Non-pigmented ciliary epithelial cell (primary cell): Measurements from ENCODE around the gene SFRP2.

Experiments used
- DNase-seq: peaks from one replicate; pipeline ENCODE4 v3.0.0-alpha.2; 2010; ENCODE audit warnings: low read depth

SFRP2 gene, protein sequence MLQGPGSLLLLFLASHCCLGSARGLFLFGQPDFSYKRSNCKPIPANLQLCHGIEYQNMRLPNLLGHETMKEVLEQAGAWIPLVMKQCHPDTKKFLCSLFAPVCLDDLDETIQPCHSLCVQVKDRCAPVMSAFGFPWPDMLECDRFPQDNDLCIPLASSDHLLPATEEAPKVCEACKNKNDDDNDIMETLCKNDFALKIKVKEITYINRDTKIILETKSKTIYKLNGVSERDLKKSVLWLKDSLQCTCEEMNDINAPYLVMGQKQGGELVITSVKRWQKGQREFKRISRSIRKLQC

GRCh38 chr4:153788413-153789276 is at the start of gene SFRP2:
SFRP2 (minus strand) TSS chr4:153789083; CDS start chr4:153788835, 248 bp downstream.
- DNase-seq, result no peak

DNA sequence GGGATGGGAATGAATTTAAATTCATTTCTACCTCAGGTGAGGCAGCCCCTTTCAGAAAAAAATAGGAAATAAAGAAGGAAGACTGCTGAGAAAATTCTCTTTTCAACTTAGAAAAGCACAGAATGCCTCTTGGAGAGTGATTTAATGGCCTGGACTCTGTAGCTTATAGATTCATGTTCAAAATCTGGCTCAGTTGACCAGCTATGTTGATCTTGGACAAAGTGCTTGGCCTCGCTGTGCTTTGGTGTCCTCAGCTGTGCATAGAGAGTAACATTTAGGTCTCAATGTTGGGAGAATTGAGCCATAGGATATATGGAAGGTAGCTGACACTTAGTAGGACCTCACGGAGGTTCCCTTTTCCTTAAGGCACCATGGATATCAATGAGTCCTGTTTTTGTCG is 49.7 kb upstream of the SFRP2 start:
- DNase-seq, result no peak

- DNase-seq, result no peak
Observed at GRCh38 chr4:153834901-153835300, 46.0 kb upstream of the SFRP2 start.

DNA sequence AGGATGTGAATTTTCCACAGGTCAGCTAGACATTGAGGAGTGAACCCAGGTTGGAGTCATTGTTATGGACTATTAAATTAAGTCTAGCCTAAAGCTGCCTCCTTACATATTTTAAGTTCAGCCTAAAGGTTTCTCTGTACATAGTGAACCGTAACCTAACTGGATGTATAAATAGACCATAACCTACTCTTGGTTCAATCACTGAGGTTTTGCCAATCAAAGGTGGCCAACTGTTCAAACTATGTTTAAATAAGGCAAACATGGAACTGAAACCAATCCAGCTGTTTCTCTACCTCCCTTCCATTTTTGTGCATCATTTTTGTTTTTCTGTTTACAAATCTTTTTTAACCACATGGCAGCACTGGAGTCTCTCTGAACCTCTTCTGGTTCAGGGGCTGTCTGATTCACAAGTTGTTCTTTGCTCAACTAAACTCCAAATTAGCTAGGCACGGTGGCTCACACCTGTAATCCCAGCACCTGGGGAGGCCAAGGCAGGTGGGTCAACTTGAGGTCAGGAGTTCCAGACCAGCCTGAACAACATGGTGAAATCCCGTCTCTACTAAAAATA is 43.9 kb upstream of the SFRP2 start:
- no peak for DNase-seq

DNA sequence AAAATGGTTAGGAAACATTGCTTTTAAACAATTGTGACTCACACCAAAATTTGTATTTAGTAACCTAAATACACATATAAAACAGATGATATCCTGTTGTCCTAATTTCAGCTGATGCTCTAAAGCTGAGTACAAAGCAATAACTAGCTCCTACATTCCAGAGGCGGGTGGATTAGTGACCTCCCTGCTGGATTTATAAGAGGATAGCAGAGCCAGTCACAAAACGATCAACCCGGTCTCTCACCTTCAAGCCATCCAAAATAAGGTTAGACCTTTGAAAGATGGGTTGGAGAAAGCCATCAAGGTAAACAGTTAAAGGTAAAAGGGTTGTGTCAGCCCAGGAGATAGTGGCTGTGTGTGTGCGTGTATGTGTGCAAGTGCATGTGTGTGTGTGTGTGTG is 43.2 kb upstream of the SFRP2 start:
- no peak for DNase-seq

DNA sequence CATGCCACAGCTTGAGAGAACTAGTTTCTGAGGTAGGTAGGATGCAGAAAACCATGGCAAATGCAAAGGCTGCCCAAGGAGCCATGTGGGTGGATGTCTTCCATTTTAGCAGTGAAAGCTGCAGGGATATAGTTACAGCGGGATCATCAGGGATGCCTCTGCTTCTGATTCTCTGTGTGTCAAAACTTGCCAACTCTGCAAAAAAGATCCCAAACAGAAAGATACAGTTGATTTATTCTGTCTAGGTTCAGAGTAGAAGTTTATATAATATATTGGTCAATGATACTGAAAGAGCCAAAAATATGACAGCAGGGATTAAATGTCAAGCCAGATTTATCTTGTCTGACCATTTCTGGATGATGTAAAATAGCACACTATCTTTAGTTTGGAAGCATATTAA is 42.4 kb upstream of the SFRP2 start:
- DNase-seq, result no peak

DNA sequence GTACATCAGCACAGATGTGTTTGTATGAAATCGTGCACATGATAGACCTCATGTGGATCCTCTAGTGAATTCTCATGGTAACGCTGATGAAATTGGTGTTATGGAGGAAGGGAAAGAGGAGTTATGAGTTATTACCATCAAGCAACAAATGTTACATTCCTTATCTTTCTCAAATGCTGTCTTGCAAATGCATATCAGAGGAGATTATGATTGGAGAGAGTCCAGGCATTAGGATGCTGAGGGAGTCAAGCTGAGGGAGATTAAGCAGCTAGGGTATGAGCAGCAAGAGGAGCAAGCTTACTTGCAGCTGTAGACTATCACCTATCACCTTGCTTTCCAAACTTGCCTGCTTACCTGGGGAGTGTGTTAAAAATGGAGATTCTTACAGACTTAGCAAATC is 36.8 kb upstream of the SFRP2 start:
- no peak for DNase-seq

DNA sequence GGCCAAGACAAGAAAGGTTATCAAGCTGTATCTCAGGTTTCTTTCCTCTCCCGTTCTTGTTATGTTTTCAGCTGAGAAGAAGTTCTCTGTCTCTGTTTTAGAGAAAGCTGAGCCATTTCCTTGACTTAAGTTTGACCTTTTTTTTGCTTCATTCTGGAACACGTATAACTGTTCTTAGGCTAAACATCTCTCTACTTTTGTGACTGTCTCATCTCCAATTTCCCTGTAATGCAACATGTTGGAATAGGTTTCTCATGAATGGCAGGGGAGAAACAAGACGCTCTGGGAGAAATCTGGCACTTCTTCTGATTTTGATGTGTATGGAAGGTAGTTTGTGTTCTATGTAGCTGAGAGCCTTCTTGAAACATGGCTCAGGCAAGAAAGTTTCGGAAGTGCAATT is 36.2 kb upstream of the SFRP2 start:
- no peak for DNase-seq

DNA sequence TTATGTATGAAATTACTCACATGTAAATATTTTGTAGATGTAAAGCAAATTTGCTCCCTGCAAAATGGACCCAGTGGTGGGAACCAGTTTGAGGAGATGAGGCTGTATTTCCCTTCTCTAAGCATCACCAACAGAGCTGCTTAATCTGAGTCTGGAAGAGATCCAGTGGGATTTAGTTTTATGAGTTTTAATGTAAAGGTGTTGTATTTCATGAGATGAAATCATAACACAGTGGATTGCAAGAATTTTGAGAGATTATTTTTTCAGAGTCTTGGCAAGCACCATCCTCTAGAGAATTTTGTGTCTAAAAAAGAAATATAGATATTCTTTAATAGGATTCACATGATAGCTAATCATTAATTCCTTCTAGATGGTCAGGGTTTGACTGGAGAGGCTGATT is 35.6 kb upstream of the SFRP2 start:
- DNase-seq, result no peak

- DNase-seq, result no peak
Observed at GRCh38 chr4:153823483-153823882, 34.6 kb upstream of the SFRP2 start.

- DNase-seq, result no peak
Observed at GRCh38 chr4:153822316-153822715, 33.4 kb upstream of the SFRP2 start.

- DNase-seq, result no peak
Observed at GRCh38 chr4:153817466-153817865, 28.6 kb upstream of the SFRP2 start.

DNA sequence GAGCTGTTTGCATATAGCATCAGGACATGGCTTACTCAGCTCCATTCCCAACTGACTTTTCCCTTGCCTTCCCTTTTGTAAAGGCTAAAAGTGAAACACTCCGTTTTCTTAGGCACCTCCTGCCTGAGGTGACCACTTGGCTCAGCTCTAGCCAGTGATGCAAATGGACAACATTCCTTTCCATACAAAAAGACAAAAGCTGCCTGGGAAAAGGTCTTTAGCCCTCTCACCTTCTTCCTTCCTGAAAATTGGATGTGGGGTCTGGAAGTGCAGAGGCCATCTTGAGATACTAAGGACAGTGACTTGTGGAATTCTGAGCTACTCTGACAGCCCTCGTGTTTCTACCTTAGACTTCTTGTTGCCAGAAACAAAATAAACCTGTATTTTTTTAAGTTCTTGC is 27.7 kb upstream of the SFRP2 start:
- no peak for DNase-seq

DNA sequence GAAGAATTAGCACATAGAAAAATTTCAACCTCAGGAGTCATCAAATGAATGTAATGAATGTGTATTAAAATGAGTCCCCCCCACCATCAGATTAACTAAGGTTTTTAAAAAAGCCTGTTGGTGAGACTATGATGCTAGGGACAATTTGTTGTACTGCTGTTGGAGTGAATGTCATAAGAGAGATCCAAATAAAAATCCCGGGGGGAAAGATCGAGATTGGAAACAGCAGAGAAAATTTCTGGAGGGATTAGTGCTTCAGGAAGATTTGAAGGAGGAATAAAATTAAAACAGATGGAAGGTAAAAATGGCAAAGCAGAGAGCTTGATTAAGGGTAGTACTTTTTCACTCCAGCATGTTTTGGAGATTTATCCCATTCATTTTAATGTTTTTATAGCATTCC is 25.9 kb upstream of the SFRP2 start:
- DNase-seq, result no peak

DNA sequence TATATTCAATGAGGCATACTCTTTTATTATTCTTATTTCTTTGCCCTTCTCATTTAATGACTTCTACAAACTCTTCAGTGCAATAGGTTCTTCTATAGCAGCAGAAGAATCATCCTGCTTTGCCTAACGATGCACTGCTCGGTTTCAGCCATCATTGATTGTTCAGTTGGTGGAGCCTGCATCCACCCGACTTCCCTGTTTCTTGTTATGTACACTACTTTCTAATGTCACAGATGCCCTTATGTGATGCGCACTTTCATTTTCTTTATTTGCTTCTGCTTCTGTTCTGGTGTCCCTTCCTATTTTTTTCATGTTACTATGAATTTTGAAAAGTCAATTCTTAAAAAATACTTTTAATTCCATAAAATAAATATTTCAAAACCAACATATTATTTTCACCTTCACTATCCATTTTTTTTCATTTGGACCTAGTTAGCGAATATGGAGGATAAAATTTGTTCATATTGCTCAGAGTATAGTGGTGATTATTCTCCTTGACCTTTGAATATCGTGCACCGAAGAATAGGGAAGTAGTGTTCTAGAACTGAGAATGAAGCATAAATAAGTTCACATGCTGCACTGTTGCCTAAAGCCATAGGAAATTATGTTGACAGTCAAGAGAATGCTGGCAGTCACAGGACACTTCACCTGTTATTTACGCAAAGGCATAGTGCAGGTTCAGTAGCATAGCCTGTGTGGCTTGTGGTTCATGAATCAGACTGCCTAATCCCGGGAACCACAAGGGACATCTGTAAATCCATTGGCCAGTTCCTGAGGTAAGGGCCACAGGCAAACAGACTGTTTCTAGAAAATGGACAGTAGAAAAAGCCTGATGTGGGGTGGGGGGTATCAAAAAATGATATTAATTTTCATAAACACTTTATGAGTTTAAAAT is 21.3 kb upstream of the SFRP2 start:
- no peak for DNase-seq

DNA sequence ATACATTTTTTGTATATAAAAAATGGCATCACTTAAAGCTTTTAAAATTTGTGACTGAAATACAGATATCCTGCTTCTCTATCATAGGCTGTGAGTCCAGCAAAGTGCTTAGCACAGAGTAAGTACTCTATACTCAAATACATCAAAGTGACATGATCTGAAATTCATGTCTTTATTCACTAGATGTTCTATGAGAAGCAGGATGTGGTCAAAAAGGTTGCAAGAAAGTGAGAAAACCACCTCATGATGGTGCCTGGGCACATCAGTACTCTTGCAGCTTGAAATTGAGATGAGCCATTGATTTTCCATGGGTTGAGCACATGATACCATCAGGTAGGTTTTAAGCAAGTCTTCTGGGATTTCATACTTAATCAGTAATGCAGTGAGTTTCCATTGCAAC is 20.4 kb upstream of the SFRP2 start:
- no peak for DNase-seq

GRCh38 chr4:153808175-153808574 is 19.3 kb upstream of the SFRP2 start:
- DNase-seq, result no peak

DNA sequence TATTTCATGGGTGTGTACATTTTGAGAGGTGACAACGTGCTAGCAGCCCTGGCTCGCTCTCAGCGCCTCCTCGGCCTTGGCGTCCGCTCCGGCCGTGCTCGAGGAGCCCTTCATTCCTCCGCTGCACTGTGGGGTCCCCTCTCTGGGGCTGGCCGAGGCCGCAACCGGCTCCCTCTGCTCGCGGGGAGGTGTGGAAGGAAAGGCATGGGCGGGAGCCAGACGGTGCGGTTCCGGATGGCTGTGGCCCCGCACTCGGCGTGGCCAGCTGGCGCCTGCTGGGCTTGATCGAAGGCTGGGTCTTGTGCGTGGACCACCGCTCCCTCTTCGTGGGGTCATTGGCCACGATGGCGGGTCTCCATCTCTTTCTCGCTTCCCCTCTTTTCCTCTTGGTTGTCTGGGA is 17.2 kb upstream of the SFRP2 start:
- DNase-seq, result no peak

- no peak for DNase-seq
Observed at GRCh38 chr4:153804722-153805121, 15.8 kb upstream of the SFRP2 start.

- no peak for DNase-seq
Observed at GRCh38 chr4:153799694-153800074, 10.8 kb upstream of the SFRP2 start.

- DNase-seq, result no peak
Observed at GRCh38 chr4:153798901-153799693, 10.2 kb upstream of the SFRP2 start.
